ENCODE data around the gene INPP5F. TPM values are rescaled to one million over a fixed set of nuclear protein-coding genes. Genes with fewer than 3 reads are reported as not detected.

Gene INPP5F
- total and polyA plus RNA-seq, 9 of the 15 experiments (the other 6 are each of a cell fraction or from before 2014, with no cell fraction given), result 1.6 to 7.3 (median 6.0) TPM

DNA sequence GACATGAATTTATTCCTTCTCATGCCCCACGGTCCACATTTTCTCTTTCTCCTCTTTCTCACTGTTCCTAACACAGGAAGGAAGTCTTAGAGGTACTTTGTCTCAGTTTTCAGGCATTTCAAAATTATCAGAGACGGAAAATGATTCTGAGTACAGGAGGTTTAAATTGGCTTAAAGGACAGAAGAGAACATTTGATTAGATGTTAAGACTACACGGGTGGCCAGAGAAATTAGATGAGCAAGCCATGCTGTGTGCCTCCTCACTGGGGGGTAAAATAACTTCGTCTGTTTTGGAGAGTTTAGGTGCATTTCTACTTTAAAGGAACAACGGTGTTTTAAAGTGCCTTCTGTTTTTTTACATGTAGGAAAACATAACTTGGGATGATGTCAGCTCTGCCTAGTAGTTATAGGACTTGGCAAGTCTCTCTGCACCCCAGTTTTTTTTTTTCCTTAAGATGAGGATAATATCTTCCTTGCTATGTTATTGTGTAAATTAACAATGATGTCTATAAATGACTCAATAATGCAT is 79.9 kb downstream of the INPP5F start (continued):
- TF ChIP-seq, protein P1, sequence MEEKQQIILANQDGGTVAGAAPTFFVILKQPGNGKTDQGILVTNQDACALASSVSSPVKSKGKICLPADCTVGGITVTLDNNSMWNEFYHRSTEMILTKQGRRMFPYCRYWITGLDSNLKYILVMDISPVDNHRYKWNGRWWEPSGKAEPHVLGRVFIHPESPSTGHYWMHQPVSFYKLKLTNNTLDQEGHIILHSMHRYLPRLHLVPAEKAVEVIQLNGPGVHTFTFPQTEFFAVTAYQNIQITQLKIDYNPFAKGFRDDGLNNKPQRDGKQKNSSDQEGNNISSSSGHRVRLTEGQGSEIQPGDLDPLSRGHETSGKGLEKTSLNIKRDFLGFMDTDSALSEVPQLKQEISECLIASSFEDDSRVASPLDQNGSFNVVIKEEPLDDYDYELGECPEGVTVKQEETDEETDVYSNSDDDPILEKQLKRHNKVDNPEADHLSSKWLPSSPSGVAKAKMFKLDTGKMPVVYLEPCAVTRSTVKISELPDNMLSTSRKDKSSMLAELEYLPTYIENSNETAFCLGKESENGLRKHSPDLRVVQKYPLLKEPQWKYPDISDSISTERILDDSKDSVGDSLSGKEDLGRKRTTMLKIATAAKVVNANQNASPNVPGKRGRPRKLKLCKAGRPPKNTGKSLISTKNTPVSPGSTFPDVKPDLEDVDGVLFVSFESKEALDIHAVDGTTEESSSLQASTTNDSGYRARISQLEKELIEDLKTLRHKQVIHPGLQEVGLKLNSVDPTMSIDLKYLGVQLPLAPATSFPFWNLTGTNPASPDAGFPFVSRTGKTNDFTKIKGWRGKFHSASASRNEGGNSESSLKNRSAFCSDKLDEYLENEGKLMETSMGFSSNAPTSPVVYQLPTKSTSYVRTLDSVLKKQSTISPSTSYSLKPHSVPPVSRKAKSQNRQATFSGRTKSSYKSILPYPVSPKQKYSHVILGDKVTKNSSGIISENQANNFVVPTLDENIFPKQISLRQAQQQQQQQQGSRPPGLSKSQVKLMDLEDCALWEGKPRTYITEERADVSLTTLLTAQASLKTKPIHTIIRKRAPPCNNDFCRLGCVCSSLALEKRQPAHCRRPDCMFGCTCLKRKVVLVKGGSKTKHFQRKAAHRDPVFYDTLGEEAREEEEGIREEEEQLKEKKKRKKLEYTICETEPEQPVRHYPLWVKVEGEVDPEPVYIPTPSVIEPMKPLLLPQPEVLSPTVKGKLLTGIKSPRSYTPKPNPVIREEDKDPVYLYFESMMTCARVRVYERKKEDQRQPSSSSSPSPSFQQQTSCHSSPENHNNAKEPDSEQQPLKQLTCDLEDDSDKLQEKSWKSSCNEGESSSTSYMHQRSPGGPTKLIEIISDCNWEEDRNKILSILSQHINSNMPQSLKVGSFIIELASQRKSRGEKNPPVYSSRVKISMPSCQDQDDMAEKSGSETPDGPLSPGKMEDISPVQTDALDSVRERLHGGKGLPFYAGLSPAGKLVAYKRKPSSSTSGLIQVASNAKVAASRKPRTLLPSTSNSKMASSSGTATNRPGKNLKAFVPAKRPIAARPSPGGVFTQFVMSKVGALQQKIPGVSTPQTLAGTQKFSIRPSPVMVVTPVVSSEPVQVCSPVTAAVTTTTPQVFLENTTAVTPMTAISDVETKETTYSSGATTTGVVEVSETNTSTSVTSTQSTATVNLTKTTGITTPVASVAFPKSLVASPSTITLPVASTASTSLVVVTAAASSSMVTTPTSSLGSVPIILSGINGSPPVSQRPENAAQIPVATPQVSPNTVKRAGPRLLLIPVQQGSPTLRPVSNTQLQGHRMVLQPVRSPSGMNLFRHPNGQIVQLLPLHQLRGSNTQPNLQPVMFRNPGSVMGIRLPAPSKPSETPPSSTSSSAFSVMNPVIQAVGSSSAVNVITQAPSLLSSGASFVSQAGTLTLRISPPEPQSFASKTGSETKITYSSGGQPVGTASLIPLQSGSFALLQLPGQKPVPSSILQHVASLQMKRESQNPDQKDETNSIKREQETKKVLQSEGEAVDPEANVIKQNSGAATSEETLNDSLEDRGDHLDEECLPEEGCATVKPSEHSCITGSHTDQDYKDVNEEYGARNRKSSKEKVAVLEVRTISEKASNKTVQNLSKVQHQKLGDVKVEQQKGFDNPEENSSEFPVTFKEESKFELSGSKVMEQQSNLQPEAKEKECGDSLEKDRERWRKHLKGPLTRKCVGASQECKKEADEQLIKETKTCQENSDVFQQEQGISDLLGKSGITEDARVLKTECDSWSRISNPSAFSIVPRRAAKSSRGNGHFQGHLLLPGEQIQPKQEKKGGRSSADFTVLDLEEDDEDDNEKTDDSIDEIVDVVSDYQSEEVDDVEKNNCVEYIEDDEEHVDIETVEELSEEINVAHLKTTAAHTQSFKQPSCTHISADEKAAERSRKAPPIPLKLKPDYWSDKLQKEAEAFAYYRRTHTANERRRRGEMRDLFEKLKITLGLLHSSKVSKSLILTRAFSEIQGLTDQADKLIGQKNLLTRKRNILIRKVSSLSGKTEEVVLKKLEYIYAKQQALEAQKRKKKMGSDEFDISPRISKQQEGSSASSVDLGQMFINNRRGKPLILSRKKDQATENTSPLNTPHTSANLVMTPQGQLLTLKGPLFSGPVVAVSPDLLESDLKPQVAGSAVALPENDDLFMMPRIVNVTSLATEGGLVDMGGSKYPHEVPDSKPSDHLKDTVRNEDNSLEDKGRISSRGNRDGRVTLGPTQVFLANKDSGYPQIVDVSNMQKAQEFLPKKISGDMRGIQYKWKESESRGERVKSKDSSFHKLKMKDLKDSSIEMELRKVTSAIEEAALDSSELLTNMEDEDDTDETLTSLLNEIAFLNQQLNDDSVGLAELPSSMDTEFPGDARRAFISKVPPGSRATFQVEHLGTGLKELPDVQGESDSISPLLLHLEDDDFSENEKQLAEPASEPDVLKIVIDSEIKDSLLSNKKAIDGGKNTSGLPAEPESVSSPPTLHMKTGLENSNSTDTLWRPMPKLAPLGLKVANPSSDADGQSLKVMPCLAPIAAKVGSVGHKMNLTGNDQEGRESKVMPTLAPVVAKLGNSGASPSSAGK (IDR thresholded peaks at IDR 0.05), result no peak
- TF ChIP-seq HDGF (IDR thresholded peaks at IDR 0.05) (no peak), ZNF75A (CRISPR knock-in tag; IDR thresholded peaks at IDR 0.05) (no peak), RFX7 (CRISPR knock-in tag; IDR thresholded peaks at IDR 0.05) (no peak), KDM5B (IDR thresholded peaks at IDR 0.05; ENCODE audit: insufficient replicate concordance, low read depth, low read length) (no peak)
- TF ChIP-seq, protein P2, sequence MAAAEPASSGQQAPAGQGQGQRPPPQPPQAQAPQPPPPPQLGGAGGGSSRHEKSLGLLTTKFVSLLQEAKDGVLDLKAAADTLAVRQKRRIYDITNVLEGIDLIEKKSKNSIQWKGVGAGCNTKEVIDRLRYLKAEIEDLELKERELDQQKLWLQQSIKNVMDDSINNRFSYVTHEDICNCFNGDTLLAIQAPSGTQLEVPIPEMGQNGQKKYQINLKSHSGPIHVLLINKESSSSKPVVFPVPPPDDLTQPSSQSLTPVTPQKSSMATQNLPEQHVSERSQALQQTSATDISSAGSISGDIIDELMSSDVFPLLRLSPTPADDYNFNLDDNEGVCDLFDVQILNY (CRISPR knock-in tag; IDR thresholded peaks at IDR 0.05), result no peak
- TF ChIP-seq, protein P3, sequence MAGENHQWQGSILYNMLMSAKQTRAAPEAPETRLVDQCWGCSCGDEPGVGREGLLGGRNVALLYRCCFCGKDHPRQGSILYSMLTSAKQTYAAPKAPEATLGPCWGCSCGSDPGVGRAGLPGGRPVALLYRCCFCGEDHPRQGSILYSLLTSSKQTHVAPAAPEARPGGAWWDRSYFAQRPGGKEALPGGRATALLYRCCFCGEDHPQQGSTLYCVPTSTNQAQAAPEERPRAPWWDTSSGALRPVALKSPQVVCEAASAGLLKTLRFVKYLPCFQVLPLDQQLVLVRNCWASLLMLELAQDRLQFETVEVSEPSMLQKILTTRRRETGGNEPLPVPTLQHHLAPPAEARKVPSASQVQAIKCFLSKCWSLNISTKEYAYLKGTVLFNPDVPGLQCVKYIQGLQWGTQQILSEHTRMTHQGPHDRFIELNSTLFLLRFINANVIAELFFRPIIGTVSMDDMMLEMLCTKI (IDR thresholded peaks at IDR 0.05; ENCODE audit: partially characterized antibody), result no peak
- TF ChIP-seq, protein P4, sequence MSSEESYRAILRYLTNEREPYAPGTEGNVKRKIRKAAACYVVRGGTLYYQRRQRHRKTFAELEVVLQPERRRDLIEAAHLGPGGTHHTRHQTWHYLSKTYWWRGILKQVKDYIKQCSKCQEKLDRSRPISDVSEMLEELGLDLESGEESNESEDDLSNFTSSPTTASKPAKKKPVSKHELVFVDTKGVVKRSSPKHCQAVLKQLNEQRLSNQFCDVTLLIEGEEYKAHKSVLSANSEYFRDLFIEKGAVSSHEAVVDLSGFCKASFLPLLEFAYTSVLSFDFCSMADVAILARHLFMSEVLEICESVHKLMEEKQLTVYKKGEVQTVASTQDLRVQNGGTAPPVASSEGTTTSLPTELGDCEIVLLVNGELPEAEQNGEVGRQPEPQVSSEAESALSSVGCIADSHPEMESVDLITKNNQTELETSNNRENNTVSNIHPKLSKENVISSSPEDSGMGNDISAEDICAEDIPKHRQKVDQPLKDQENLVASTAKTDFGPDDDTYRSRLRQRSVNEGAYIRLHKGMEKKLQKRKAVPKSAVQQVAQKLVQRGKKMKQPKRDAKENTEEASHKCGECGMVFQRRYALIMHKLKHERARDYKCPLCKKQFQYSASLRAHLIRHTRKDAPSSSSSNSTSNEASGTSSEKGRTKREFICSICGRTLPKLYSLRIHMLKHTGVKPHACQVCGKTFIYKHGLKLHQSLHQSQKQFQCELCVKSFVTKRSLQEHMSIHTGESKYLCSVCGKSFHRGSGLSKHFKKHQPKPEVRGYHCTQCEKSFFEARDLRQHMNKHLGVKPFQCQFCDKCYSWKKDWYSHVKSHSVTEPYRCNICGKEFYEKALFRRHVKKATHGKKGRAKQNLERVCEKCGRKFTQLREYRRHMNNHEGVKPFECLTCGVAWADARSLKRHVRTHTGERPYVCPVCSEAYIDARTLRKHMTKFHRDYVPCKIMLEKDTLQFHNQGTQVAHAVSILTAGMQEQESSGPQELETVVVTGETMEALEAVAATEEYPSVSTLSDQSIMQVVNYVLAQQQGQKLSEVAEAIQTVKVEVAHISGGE (CRISPR knock-in tag; IDR thresholded peaks at IDR 0.05), result no peak

Data from K562 (cell line).